ENCODE measurements around the gene MYO1C.
A peak's percentile ranks its signal among the peaks of the same experiment; 100 is the strongest.

The MYO1C gene

GRCh38 chr17:1440921-1441320, 51.6 kb downstream of the MYO1C start:
- Histone ChIP-seq H2BK120ac (ENCODE audit: insufficient read depth, low read length, poor library complexity) (no peak overlapping the region), H2AK5ac (ENCODE audit: low read length) (no peak overlapping the region), H2AFZ (ENCODE audit: insufficient read depth, low read length, poor library complexity) (no peak overlapping the region), H3K4me3 (ENCODE audit: low read depth, low read length) (no peak overlapping the region), H3K9ac (ENCODE audit: low read length) (no peak overlapping the region), H3K27ac (ENCODE audit: low read depth, low read length) (no peak overlapping the region), H3K27me3 (ENCODE audit: insufficient read depth, low read length) (no peaks in the 10 kb centered on the region), H3K4ac (ENCODE audit: low read depth, low read length) (peak overlapping the region; percentile 31), H4K12ac (ENCODE audit: low read depth, low read length) (no peak overlapping the region), H2BK12ac (ENCODE audit: low read length) (no peak overlapping the region), H3K18ac (ENCODE audit: low read length) (no peak overlapping the region), H4K8ac (ENCODE audit: low read depth, low read length) (no peak overlapping the region), H2BK5ac (ENCODE audit: low read depth, low read length, poor library complexity) (no peak overlapping the region), H3K23ac (ENCODE audit: low read length) (no peak overlapping the region), H3K36me3 (ENCODE audit: control insufficient read depth in 1 of 2, insufficient read depth in 2 of 2, low read length in 2 of 2) (peaks cover 15 to 29% of the 10 kb centered on the region in 2 experiments), H3K14ac (ENCODE audit: low read length) (no peak overlapping the region), H3K4me1 (ENCODE audit: control insufficient read depth in 1 of 2, insufficient read depth in 2 of 2, low read length in 2 of 2) (peaks cover 0 to 12% of the 10 kb centered on the region in 2 experiments), H3K79me2 (ENCODE audit: control insufficient read depth, insufficient read depth, low read length, poor library complexity) (peaks cover 10% of the 10 kb centered on the region), H3K9me3 (ENCODE audit: insufficient read depth, low read depth, low read length) (peaks cover 2% of the 10 kb centered on the region), H3K4me2 (ENCODE audit: low read length) (no peak overlapping the region), H3K79me1 (ENCODE audit: low read length) (no peaks in the 10 kb centered on the region), H4K91ac (ENCODE audit: low read depth, low read length) (no peak overlapping the region)
- DNase-seq, result peak; percentile 85 to 88
- no CpG with 5 or more reads among the region's 8 CpGs for WGBS (ENCODE audit: extremely low coverage, insufficient coverage, insufficient read length)

- H4K8ac ChIP-seq (ENCODE audit: low read depth, low read length), result no peak overlapping the region
- no peak overlapping the region for H4K12ac ChIP-seq (ENCODE audit: low read depth, low read length)
- H3K9me3 ChIP-seq (ENCODE audit: insufficient read depth, low read depth, low read length), result no peaks in the 10 kb centered on the region
- peak; percentile 33 to 91 for DNase-seq
- no peak overlapping the region for H3K23ac ChIP-seq (ENCODE audit: low read length)
- H3K4me2 ChIP-seq (ENCODE audit: low read length), result no peak overlapping the region
- no peak overlapping the region for H2BK12ac ChIP-seq (ENCODE audit: low read length)
- peak overlapping the region; percentile 45 for H3K27ac ChIP-seq (ENCODE audit: low read depth, low read length)
- no peak overlapping the region for H2AFZ ChIP-seq (ENCODE audit: insufficient read depth, low read length, poor library complexity)
- H2BK120ac ChIP-seq (ENCODE audit: insufficient read depth, low read length, poor library complexity), result no peak overlapping the region
- peaks cover 17 to 36% of the 10 kb centered on the region in 2 experiments for H3K36me3 ChIP-seq (ENCODE audit: control insufficient read depth in 1 of 2, insufficient read depth in 2 of 2, low read length in 2 of 2)
- H3K4me1 ChIP-seq (ENCODE audit: control insufficient read depth in 1 of 2, insufficient read depth in 2 of 2, low read length in 2 of 2), result peaks cover 0 to 12% of the 10 kb centered on the region in 2 experiments
- H3K79me1 ChIP-seq (ENCODE audit: low read length), result no peaks in the 10 kb centered on the region
- H3K27me3 ChIP-seq (ENCODE audit: insufficient read depth, low read length), result no peaks in the 10 kb centered on the region
- no peak overlapping the region for H3K4me3 ChIP-seq (ENCODE audit: low read depth, low read length)
- peaks cover 7% of the 10 kb centered on the region for H3K79me2 ChIP-seq (ENCODE audit: control insufficient read depth, insufficient read depth, low read length, poor library complexity)
- H3K18ac ChIP-seq (ENCODE audit: low read length), result no peak overlapping the region
- H2BK5ac ChIP-seq (ENCODE audit: low read depth, low read length, poor library complexity), result no peak overlapping the region
- H3K4ac ChIP-seq (ENCODE audit: low read depth, low read length), result peak overlapping the region; percentile 21
- no peak overlapping the region for H2AK5ac ChIP-seq (ENCODE audit: low read length)
- no peak overlapping the region for H4K91ac ChIP-seq (ENCODE audit: low read depth, low read length)
- no peak overlapping the region for H3K14ac ChIP-seq (ENCODE audit: low read length)
- WGBS (ENCODE audit: extremely low coverage, insufficient coverage, insufficient read length), result no CpG with 5 or more reads among the region's 11 CpGs
- no peak overlapping the region for H3K9ac ChIP-seq (ENCODE audit: low read length)
Observed at GRCh38 chr17:1438593-1439083, 53.8 kb downstream of the MYO1C start.

GRCh38 chr17:1435326-1435725, 57.2 kb downstream of the MYO1C start:
- Histone ChIP-seq H3K14ac (ENCODE audit: low read length) (no peak overlapping the region), H2BK120ac (ENCODE audit: insufficient read depth, low read length, poor library complexity) (no peak overlapping the region), H2BK12ac (ENCODE audit: low read length) (no peak overlapping the region), H3K79me2 (ENCODE audit: control insufficient read depth, insufficient read depth, low read length, poor library complexity) (peaks cover 5% of the 10 kb centered on the region), H4K8ac (ENCODE audit: low read depth, low read length) (no peak overlapping the region), H3K27ac (ENCODE audit: low read depth, low read length) (no peak overlapping the region), H3K79me1 (ENCODE audit: low read length) (no peaks in the 10 kb centered on the region), H3K4me3 (ENCODE audit: low read depth, low read length) (no peak overlapping the region), H3K4me2 (ENCODE audit: low read length) (no peak overlapping the region), H4K91ac (ENCODE audit: low read depth, low read length) (no peak overlapping the region), H3K9ac (ENCODE audit: low read length) (no peak overlapping the region), H3K36me3 (ENCODE audit: control insufficient read depth in 1 of 2, insufficient read depth in 2 of 2, low read length in 2 of 2) (peaks cover 19 to 38% of the 10 kb centered on the region in 2 experiments), H3K18ac (ENCODE audit: low read length) (no peak overlapping the region), H3K23ac (ENCODE audit: low read length) (no peak overlapping the region), H2AFZ (ENCODE audit: insufficient read depth, low read length, poor library complexity) (no peak overlapping the region), H3K4me1 (ENCODE audit: control insufficient read depth in 1 of 2, insufficient read depth in 2 of 2, low read length in 2 of 2) (peaks cover 0 to 12% of the 10 kb centered on the region in 2 experiments), H3K27me3 (ENCODE audit: insufficient read depth, low read length) (no peaks in the 10 kb centered on the region), H3K4ac (ENCODE audit: low read depth, low read length) (peak overlapping the region; percentile 64), H4K12ac (ENCODE audit: low read depth, low read length) (no peak overlapping the region), H2BK5ac (ENCODE audit: low read depth, low read length, poor library complexity) (no peak overlapping the region), H3K9me3 (ENCODE audit: insufficient read depth, low read depth, low read length) (no peaks in the 10 kb centered on the region), H2AK5ac (ENCODE audit: low read length) (no peak overlapping the region)
- DNase-seq, result no peak
- WGBS (ENCODE audit: extremely low coverage, insufficient coverage, insufficient read length), result no CpG with 5 or more reads among the region's 3 CpGs

GRCh38 chr17:1434150-1434549, 58.3 kb downstream of the MYO1C start:
- no peak overlapping the region for H2BK120ac ChIP-seq (ENCODE audit: insufficient read depth, low read length, poor library complexity)

More at GRCh38 chr17:1434150-1434549, 58.3 kb downstream of the MYO1C start:
- Histone ChIP-seq H2BK5ac (ENCODE audit: low read depth, low read length, poor library complexity) (no peak overlapping the region), H3K18ac (ENCODE audit: low read length) (no peak overlapping the region), H3K79me1 (ENCODE audit: low read length) (no peaks in the 10 kb centered on the region), H2AK5ac (ENCODE audit: low read length) (no peak overlapping the region), H3K79me2 (ENCODE audit: control insufficient read depth, insufficient read depth, low read length, poor library complexity) (peaks cover 5% of the 10 kb centered on the region), H3K4ac (ENCODE audit: low read depth, low read length) (peak overlapping the region; percentile 28), H3K4me1 (ENCODE audit: control insufficient read depth in 1 of 2, insufficient read depth in 2 of 2, low read length in 2 of 2) (peaks cover 0 to 12% of the 10 kb centered on the region in 2 experiments), H2BK12ac (ENCODE audit: low read length) (no peak overlapping the region), H4K12ac (ENCODE audit: low read depth, low read length) (no peak overlapping the region), H3K14ac (ENCODE audit: low read length) (no peak overlapping the region), H3K4me2 (ENCODE audit: low read length) (no peak overlapping the region), H4K8ac (ENCODE audit: low read depth, low read length) (no peak overlapping the region), H3K36me3 (ENCODE audit: control insufficient read depth in 1 of 2, insufficient read depth in 2 of 2, low read length in 2 of 2) (peaks cover 23 to 45% of the 10 kb centered on the region in 2 experiments), H2AFZ (ENCODE audit: insufficient read depth, low read length, poor library complexity) (no peak overlapping the region), H3K27ac (ENCODE audit: low read depth, low read length) (no peak overlapping the region), H3K23ac (ENCODE audit: low read length) (no peak overlapping the region), H3K9me3 (ENCODE audit: insufficient read depth, low read depth, low read length) (no peaks in the 10 kb centered on the region), H3K27me3 (ENCODE audit: insufficient read depth, low read length) (no peaks in the 10 kb centered on the region), H3K4me3 (ENCODE audit: low read depth, low read length) (no peak overlapping the region), H3K9ac (ENCODE audit: low read length) (no peak overlapping the region), H4K91ac (ENCODE audit: low read depth, low read length) (no peak overlapping the region)
- DNase-seq, result no peak
- no CpG with 5 or more reads among the region's 3 CpGs for WGBS (ENCODE audit: extremely low coverage, insufficient coverage, insufficient read length)
